HG02938 (cell line): ENCODE results near the gene PPM1G.
A peak's percentile ranks its signal among the peaks of the same experiment; 100 is the strongest.
"Not testable (repeated sequence)": the region's sequence is repeated elsewhere in the genome, so short reads cannot be mapped to it uniquely, and the experiment has no call there.

Experiments
- ATAC-seq: cut with Tn5 transposase; IDR thresholded peaks from one replicate; pipeline ENCODE4 v1.9.1; 2021; ENCODE audit warnings: mild to moderate bottlenecking, moderate library complexity; ENCODE audit not compliant: unreplicated experiment

Gene PPM1G

GRCh38 chr2:27409321-27410073, at the start of gene PPM1G:
Gene PPM1G, minus strand, starts transcription at chr2:27409591. Its CDS starts 169 bp downstream, at chr2:27409422.
- ATAC-seq, result peak; percentile 90

GRCh38 chr2:27453968-27454367, 44.6 kb upstream of the PPM1G start:
- no peak for ATAC-seq

- no peak for ATAC-seq
Observed at GRCh38 chr2:27451095-27451494, 41.7 kb upstream of the PPM1G start.

- ATAC-seq, result no peak
Observed at GRCh38 chr2:27448381-27448780, 39.0 kb upstream of the PPM1G start.

- ATAC-seq, result no peak
Observed at GRCh38 chr2:27446057-27446456, 36.7 kb upstream of the PPM1G start.

- no peak for ATAC-seq
Observed at GRCh38 chr2:27445615-27446014, 36.2 kb upstream of the PPM1G start.

- ATAC-seq, result no peak
Observed at GRCh38 chr2:27445155-27445554, 35.8 kb upstream of the PPM1G start.

GRCh38 chr2:27442920-27443282, 33.5 kb upstream of the PPM1G start:
- no peak for ATAC-seq

- ATAC-seq, result no peak
Observed at GRCh38 chr2:27441958-27442919, 32.8 kb upstream of the PPM1G start, which contains the start of gene KRTCAP3. Gene KRTCAP3, plus strand, starts transcription at chr2:27442381. Its CDS starts 32 bp downstream, at chr2:27442413.

GRCh38 chr2:27441226-27441926, 32.0 kb upstream of the PPM1G start:
- ATAC-seq, result no peak

GRCh38 chr2:27435628-27436027, 26.2 kb upstream of the PPM1G start:
- no peak for ATAC-seq

GRCh38 chr2:27431395-27431794, 22.0 kb upstream of the PPM1G start:
- no peak for ATAC-seq

- ATAC-seq, result peak; percentile 53
Observed at GRCh38 chr2:27428978-27429541, 19.7 kb upstream of the PPM1G start.

- peak; percentile 85 for ATAC-seq
Observed at GRCh38 chr2:27428213-27428977, 19.0 kb upstream of the PPM1G start, which contains the start of gene NRBP1. Gene NRBP1, plus strand, starts transcription at chr2:27428631. Its CDS starts 4,643 bp downstream, at chr2:27433274.

- no peak for ATAC-seq
Observed at GRCh38 chr2:27427863-27428212, 18.4 kb upstream of the PPM1G start.

- not testable (repeated sequence) for ATAC-seq
Observed at GRCh38 chr2:27425039-27425438, 15.6 kb upstream of the PPM1G start.

GRCh38 chr2:27422958-27423357, 13.6 kb upstream of the PPM1G start:
- ATAC-seq, result no peak

GRCh38 chr2:27421660-27422250, 12.4 kb upstream of the PPM1G start:
- ATAC-seq, result no peak

GRCh38 chr2:27420996-27421395, 11.6 kb upstream of the PPM1G start:
- ATAC-seq, result no peak

- no peak for ATAC-seq
Observed at GRCh38 chr2:27416151-27416550, 6.8 kb upstream of the PPM1G start.
